Measurements from ENCODE around the gene SLIT2.

DNA sequence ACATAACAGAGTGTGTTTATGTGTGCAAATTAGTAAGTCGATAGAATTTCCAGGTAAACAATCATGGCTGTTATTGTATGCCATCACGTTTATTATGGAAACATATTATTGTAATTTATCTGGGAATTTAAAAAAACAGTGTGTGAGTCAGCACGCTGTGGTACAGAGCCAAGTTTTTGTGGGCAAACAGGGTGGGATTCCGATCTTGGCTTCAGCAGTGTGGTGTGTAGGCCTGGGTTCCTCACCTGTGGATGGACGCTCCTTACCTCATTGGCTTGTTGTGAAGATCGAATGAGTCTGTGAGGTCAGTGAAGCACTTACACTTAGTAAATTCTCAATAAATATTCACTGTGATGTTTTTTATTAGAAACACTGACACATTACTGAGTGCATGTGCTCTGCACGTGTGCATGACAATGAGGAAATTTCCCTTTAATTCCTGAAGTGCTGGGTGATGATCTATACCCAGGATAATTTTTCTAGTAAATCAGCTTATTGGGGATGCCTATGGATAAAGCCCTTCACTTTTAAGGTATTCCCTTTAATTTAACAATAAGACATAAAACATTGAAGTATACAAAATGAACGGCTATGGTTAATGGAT, 36.4 kb downstream of the SLIT2 start:
- TF ChIP-seq, protein P1, sequence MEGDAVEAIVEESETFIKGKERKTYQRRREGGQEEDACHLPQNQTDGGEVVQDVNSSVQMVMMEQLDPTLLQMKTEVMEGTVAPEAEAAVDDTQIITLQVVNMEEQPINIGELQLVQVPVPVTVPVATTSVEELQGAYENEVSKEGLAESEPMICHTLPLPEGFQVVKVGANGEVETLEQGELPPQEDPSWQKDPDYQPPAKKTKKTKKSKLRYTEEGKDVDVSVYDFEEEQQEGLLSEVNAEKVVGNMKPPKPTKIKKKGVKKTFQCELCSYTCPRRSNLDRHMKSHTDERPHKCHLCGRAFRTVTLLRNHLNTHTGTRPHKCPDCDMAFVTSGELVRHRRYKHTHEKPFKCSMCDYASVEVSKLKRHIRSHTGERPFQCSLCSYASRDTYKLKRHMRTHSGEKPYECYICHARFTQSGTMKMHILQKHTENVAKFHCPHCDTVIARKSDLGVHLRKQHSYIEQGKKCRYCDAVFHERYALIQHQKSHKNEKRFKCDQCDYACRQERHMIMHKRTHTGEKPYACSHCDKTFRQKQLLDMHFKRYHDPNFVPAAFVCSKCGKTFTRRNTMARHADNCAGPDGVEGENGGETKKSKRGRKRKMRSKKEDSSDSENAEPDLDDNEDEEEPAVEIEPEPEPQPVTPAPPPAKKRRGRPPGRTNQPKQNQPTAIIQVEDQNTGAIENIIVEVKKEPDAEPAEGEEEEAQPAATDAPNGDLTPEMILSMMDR (IDR thresholded peaks at IDR 0.05; ENCODE audit: insufficient read depth, low read depth, low read length), result no peak
- TF ChIP-seq EZH2 (IDR thresholded peaks at IDR 0.05; ENCODE audit: insufficient read depth, low read length), result no peak
